Neural progenitor cell (in vitro differentiated cells): Measurements from ENCODE around the gene DSE.

Experiments
- CTCF ChIP-seq: fragments of 200-600 bp; sonication (generic); IDR thresholded peaks from 2 replicates; pipeline ENCODE4 v1.5.1; 2017; ENCODE audit warnings: antibody characterized with exemption, mild to moderate bottlenecking
- EZH2 ChIP-seq: fragments of 200-600 bp; sonication (generic); IDR thresholded peaks from 2 replicates; pipeline ENCODE4 v1.6.1; 2017; ENCODE audit warnings: antibody characterized with exemption, mild to moderate bottlenecking, moderate library complexity
- EZH2phosphoT487 ChIP-seq: fragments of 200-600 bp; sonication (generic); IDR thresholded peaks from 2 replicates; pipeline ENCODE4 v1.6.1; 2017; ENCODE audit warnings: antibody characterized with exemption

GRCh38 chr6:116437656-116438055 is 66.9 kb downstream of the DSE start:
- TF ChIP-seq CTCF (no peak), EZH2 (no peak), EZH2phosphoT487 (no peak)
